Prostate gland (tissue), 2 donors: ENCODE measurements around the gene JARID2.

Experiments used
- POLR2A ChIP-seq: fragments of 450-650 bp; IDR thresholded peaks from one replicate; pipeline ENCODE4 v1.6.1; 2016; ENCODE audit warnings: antibody characterized with exemption, mild to moderate bottlenecking
- TF ChIP-seq, protein P1 (sequence below), 4 experiments: fragments of 200-600 bp in 2 of 4; fragments of 450-650 bp in 2 of 4; sonication (generic) in 2 of 4; IDR thresholded peaks; 1 replicate in 3 of 4; 2 replicates in 1 of 4; pipeline ENCODE4 v1.5.1; 2016 to 2019; ENCODE audit warnings: antibody characterized with exemption in 4 of 4, mild to moderate bottlenecking in 2 of 4, moderate library complexity in 2 of 4

DNA sequence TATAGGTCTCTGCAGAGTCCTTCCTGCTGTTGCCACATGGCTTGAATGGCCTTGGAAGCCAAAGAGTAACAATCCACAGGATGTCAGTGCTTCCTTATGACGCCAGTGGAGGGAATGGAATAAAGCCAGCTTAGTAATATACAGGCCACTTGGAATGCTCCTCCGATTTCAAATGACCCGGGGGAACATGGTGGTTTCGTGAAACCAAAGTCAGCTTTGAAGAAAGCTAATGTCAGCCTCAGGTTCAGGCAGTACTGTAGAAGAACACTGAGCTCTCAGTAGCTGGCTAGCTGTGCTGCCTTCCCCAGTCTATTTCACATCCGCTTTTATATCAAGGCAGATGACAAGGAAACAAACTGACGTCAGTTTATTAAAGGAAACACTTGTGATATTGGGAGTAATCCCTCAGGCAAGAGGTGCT lies 227.9 kb downstream of the JARID2 start:
- TF ChIP-seq, protein P1, sequence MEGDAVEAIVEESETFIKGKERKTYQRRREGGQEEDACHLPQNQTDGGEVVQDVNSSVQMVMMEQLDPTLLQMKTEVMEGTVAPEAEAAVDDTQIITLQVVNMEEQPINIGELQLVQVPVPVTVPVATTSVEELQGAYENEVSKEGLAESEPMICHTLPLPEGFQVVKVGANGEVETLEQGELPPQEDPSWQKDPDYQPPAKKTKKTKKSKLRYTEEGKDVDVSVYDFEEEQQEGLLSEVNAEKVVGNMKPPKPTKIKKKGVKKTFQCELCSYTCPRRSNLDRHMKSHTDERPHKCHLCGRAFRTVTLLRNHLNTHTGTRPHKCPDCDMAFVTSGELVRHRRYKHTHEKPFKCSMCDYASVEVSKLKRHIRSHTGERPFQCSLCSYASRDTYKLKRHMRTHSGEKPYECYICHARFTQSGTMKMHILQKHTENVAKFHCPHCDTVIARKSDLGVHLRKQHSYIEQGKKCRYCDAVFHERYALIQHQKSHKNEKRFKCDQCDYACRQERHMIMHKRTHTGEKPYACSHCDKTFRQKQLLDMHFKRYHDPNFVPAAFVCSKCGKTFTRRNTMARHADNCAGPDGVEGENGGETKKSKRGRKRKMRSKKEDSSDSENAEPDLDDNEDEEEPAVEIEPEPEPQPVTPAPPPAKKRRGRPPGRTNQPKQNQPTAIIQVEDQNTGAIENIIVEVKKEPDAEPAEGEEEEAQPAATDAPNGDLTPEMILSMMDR (IDR thresholded peaks at IDR 0.05): no peak
- no peak for TF ChIP-seq POLR2A
